Heart left ventricle (tissue), 16 donors: ENCODE results near the gene DHRS12. TPM values are rescaled to one million over a fixed set of nuclear protein-coding genes. Genes with fewer than 3 reads are reported as not detected.

Experiments
- ATAC-seq, 4 donors: fragments of 200-7000 bp; cut with Tn5 transposase; one replicate each; pipeline ENCODE4 v1.9.1; 2020 to 2022; ENCODE audit warnings: moderate library complexity in 4 of 4, mild to moderate bottlenecking in 3 of 4, moderate number of reproducible peaks in 1 of 4
- DNase-seq, 5 donors: peaks; one replicate each; pipeline ENCODE4 v3.0.0-alpha.2; 2020
- H3K27ac ChIP-seq, 12 donors: fragments of 200-600 bp; sonication (generic) in 4 of 12; one replicate each; pipeline versions ENCODE4 v1.5.0 to v1.8.0; 2016 to 2022; ENCODE audit warnings: mild to moderate bottlenecking in 2 of 12
- H3K27me3 ChIP-seq, 9 donors: fragments of 200-600 bp; sonication (generic) in 2 of 9; one replicate each; pipeline versions ENCODE4 v1.5.1 to v1.8.0; 2016 to 2022; ENCODE audit warnings: mild to moderate bottlenecking in 3 of 9
- H3K36me3 ChIP-seq, 9 donors: fragments of 200-600 bp; sonication (generic) in 2 of 9; one replicate each; pipeline versions ENCODE4 v1.5.0 to v1.8.0; 2018 to 2022; ENCODE audit warnings: mild to moderate bottlenecking in 2 of 9
- H3K4me1 ChIP-seq, 12 donors: fragments of 200-600 bp; sonication (generic) in 4 of 12; one replicate each; pipeline versions ENCODE4 v1.5.0 to v1.8.0; 2016 to 2022; ENCODE audit warnings: mild to moderate bottlenecking in 3 of 12
- H3K4me3 ChIP-seq, 12 donors: fragments of 200-600 bp; sonication (generic) in 4 of 12; one replicate each; pipeline versions ENCODE4 v1.5.0 to v1.8.0; 2017 to 2022; ENCODE audit warnings: mild to moderate bottlenecking in 9 of 12, moderate library complexity in 4 of 12
- H3K9me3 ChIP-seq, 12 donors: fragments of 200-600 bp; sonication (generic) in 4 of 12; one replicate each; pipeline versions ENCODE4 v1.5.0 to v1.8.0; 2016 to 2022; ENCODE audit warnings: mild to moderate bottlenecking in 1 of 12
- POLR2A ChIP-seq, 2 donors: fragments of 450-650 bp; IDR thresholded peaks; one replicate each; pipeline ENCODE4 v1.6.1; 2017; ENCODE audit warnings: antibody characterized with exemption in 2 of 2, mild to moderate bottlenecking in 2 of 2, moderate library complexity in 2 of 2
- WGBS, 4 donors: extraction: QIAGEN DNeasy Blood & Tissue Kit in 2 of 4; methylation state at CpG; one replicate each; pipeline versions ENCODE4 v1.1.5 to v1.1.7; 2013 to 2018; 5-methylcytosine and 5-hydroxymethylcytosine counted together
- intact Hi-C, 10 donors: fragments of 100-400 bp; cut with DNase I; formaldehyde crosslinking; loops; one replicate each; pipeline versions ENCODE4 v1.11.1 to v1.14.2; 2022
- polyA plus RNA-seq, 2 donors: library from polyadenylated mRNA; stranded (reverse); fragments of 200-250 nt; gene quantifications; one replicate each; pipeline ENCODE4 v1.2.3, GENCODE V29; 2013
- total RNA-seq, 9 donors: library from RNA; depleted of rRNA in 2 of 9; stranded (reverse); fragments of >200 nt in 2 of 9; fragmentation: NEBNext Ultra II Directional in 3 of 9; extraction: Animal tissue kit (Norgen Biotek cat#: 25700) in 3 of 9; gene quantifications; one replicate each; pipeline versions ENCODE4 v1.1.0 to v1.2.4, GENCODE V29; 2016 to 2023
- TF ChIP-seq, protein P1 (sequence below), 12 donors: fragments of 200-600 bp; sonication (generic) in 4 of 12; IDR thresholded peaks; one replicate each; pipeline versions ENCODE4 v1.5.0 to v1.8.0; 2018 to 2022; ENCODE audit warnings: antibody characterized with exemption in 12 of 12, mild to moderate bottlenecking in 5 of 12
- donor health status: ischemic (EF 13 %, LVEDD 7.1; RV severe dilation, severe dysfunction).
- donor health status: healthy with polysubstance abuse.
- donor health status: DM: no; HTN: yes; CAD: no.
- donor health status: DM: no; HTN: no; CAD: no.
- donor health status: ischemic (EF 25% LVEDD 6.9; RV normal size, moderate dysfunction).
- donor health status: ischemic (EF 25% LVEDD 5.7; RV mildly dilated, moderate dysfunction).
- donor health status: healthy.
- donor health status: DM: yes; HTN: yes; CAD: no.
- donor health status: ischemic (EF 35%, LVEDD 5.7; RV mildly dilated, moderate dysfunction).
- donor health status: nonischemic (EF 11% LVEDD 7.7; RV severe dilation, severe dysfunction).
- donor health status: DM: yes; HTN: yes; CAD: no.
- donor health status: PGD.
- donor health status: ischemic (EF 29% LVEDD 5.4; RV normal size, mild dysfunction).
- donor health status: nonischemic (EF 23%, LVEDD 6.1; RV moderate dilation, normal function).

Gene DHRS12
- total and polyA plus RNA-seq, 11 donors = 3.9 to 13.9 (median 12.1) TPM

DNA sequence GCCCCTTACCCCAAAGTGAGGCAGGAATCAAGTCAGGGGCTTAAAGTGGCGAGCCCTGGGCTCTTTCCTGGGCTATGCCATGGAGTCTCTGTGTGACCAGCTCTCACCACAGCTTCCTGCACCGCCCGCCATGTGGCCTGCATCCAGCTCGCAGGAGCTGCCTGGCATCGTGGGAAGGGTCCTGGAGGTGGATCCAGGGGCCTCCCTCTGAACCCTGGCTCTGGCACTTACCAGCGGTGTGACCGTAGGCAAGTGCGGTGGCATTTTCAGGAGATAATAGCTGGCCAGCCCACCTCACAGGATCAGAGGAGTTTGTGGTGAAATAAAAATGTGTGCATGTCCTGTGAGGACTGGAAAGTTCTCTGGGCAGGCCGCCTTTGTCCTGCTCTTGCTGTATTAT, 26.0 kb downstream of the DHRS12 start:
- TF ChIP-seq, protein P1, sequence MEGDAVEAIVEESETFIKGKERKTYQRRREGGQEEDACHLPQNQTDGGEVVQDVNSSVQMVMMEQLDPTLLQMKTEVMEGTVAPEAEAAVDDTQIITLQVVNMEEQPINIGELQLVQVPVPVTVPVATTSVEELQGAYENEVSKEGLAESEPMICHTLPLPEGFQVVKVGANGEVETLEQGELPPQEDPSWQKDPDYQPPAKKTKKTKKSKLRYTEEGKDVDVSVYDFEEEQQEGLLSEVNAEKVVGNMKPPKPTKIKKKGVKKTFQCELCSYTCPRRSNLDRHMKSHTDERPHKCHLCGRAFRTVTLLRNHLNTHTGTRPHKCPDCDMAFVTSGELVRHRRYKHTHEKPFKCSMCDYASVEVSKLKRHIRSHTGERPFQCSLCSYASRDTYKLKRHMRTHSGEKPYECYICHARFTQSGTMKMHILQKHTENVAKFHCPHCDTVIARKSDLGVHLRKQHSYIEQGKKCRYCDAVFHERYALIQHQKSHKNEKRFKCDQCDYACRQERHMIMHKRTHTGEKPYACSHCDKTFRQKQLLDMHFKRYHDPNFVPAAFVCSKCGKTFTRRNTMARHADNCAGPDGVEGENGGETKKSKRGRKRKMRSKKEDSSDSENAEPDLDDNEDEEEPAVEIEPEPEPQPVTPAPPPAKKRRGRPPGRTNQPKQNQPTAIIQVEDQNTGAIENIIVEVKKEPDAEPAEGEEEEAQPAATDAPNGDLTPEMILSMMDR (IDR thresholded peaks at IDR 0.05) = no peak
- TF ChIP-seq POLR2A (IDR thresholded peaks at IDR 0.05) = no peak
- ATAC-seq (no peak), DNase-seq (no peak)
- 89 to 96% (median 89%) methylated on average over 9 of the region's 9 CpGs for WGBS, 4 donors
- Histone ChIP-seq H3K9me3 (no peaks in the 10 kb centered on the region), H3K27ac (no peak overlapping the region), H3K4me1 (peaks cover 0 to 6% (median 0%) of the 10 kb centered on the region in 12 donors), H3K36me3 (peaks cover 0 to 6% (median 0%) of the 10 kb centered on the region in 9 donors), H3K4me3 (no peak overlapping the region), H3K27me3 (no peaks in the 10 kb centered on the region)
- intact Hi-C loops = no loop called here

- H3K9me3 ChIP-seq = no peaks in the 10 kb centered on the region
- ATAC-seq = no peak
- no peak for TF ChIP-seq POLR2A (IDR thresholded peaks at IDR 0.05)
- TF ChIP-seq, protein P1 (IDR thresholded peaks at IDR 0.05) = no peak
- DNase-seq = no peak
- peaks cover 0 to 11% (median 0%) of the 10 kb centered on the region in 9 donors for H3K36me3 ChIP-seq
- H3K4me1 ChIP-seq = peaks cover 0 to 6% (median 0%) of the 10 kb centered on the region in 12 donors
- 86 to 93% (median 91%) methylated on average over 7 of the region's 7 CpGs for WGBS, 4 donors
- intact Hi-C loops = no loop called here
- no peak overlapping the region for H3K4me3 ChIP-seq
- H3K27ac ChIP-seq = no peak overlapping the region
- H3K27me3 ChIP-seq = no peaks in the 10 kb centered on the region
Observed at GRCh38 chr13:51776179-51776578, 27.8 kb downstream of the DHRS12 start.

DNA sequence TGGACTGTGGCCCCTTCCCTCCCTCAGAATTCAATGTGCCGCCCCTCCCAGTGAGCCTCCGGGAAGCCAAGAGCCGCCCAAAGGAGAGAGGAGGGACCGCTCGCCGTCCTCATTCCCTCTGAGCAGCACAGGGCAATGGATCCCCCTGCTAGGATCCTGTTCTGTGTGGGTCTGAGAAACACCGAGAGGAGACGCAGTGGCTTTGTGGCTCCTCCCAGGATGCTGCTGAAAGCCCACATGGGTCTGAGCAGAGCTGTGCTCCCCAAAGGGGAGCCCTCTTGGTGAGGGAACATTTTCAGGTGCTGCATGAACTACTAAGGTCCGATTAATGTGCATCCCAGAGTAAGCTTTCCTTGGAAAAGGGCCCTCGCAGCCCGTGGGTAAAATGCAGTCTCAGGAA, 30.4 kb downstream of the DHRS12 start:
- Histone ChIP-seq H3K27me3 (no peaks in the 10 kb centered on the region), H3K4me3 (no peak overlapping the region), H3K36me3 (peaks cover 0 to 15% (median 5%) of the 10 kb centered on the region in 9 donors), H3K27ac (no peak overlapping the region), H3K4me1 (peaks cover 0 to 32% (median 20%) of the 10 kb centered on the region in 12 donors), H3K9me3 (no peaks in the 10 kb centered on the region)
- ATAC-seq (no peak), DNase-seq (no peak)
- TF ChIP-seq, protein P1 (IDR thresholded peaks at IDR 0.05) = no peak
- TF ChIP-seq POLR2A (IDR thresholded peaks at IDR 0.05) = no peak
- intact Hi-C loops = no loop called here
- 87 to 95% (median 93%) methylated on average over 11 of the region's 11 CpGs for WGBS, 4 donors

- TF ChIP-seq, protein P1 (IDR thresholded peaks at IDR 0.05) = no peak
- no peak for TF ChIP-seq POLR2A (IDR thresholded peaks at IDR 0.05)
- 94 to 97% (median 96%) methylated on average over 6 of the region's 6 CpGs for WGBS, 4 donors
- intact Hi-C loops = no loop called here
- Histone ChIP-seq H3K36me3 (peaks cover 0 to 15% (median 5%) of the 10 kb centered on the region in 9 donors), H3K4me3 (no peak overlapping the region), H3K4me1 (peaks cover 0 to 37% (median 23%) of the 10 kb centered on the region in 12 donors), H3K27ac (no peak overlapping the region), H3K9me3 (no peaks in the 10 kb centered on the region), H3K27me3 (no peaks in the 10 kb centered on the region)
- ATAC-seq (no peak), DNase-seq (no peak)
Observed at GRCh38 chr13:51772781-51773180, 31.2 kb downstream of the DHRS12 start.
